NCI-H2081 (cell line): ENCODE data around the gene RBMS3.

ENCODE experiments used
- DNase-seq, 2 experiments: peaks; one replicate each; lab custom pipeline; 2025; lab: John Stamatoyannopoulos, UW

RBMS3 gene

GRCh38 chr3:29576675-29577074 lies 295.8 kb downstream of the RBMS3 start:
- no peak for DNase-seq

GRCh38 chr3:29577250-29577649 lies 296.4 kb downstream of the RBMS3 start:
- DNase-seq = no peak

DNA sequence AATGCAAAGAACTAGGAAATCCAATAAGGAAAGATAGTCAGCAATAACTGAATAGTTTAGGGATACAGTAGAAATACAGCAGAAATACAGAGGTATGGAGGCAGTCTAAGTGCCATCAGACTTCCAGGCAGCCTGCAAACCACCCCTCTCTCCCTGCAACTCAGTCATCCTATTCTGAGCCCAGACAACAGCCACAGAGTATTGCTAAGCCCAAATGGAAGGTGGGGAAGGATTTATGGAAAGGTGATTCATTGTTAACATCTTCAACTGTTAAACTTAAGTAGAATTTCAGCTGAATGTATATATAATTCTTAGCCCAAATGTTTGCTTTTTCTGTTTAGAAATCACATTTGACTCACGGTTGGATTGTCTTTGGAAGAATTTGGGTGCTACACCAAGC lies 300.4 kb downstream of the RBMS3 start:
- no peak for DNase-seq

- no peak for DNase-seq
Observed at GRCh38 chr3:29582273-29582672, 301.4 kb downstream of the RBMS3 start.

DNA sequence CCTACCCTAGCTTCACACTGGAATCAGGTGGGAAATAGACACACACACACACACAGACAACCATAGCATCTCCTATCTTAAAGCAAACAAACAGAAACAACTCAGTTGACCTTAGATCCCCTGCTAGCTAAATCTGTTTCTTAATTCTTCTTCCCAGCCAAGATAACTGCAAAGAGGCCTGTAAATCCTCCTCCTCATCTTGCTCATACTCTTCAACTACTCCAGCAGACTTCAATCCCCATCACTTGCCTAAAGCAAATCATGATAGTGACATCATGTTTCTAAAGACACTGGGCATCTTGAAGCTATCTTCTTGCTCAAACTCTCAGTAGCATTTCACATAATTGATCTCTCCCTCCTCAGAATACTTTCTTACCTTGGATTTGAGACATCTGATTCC lies 303.0 kb downstream of the RBMS3 start:
- DNase-seq = no peak

DNA sequence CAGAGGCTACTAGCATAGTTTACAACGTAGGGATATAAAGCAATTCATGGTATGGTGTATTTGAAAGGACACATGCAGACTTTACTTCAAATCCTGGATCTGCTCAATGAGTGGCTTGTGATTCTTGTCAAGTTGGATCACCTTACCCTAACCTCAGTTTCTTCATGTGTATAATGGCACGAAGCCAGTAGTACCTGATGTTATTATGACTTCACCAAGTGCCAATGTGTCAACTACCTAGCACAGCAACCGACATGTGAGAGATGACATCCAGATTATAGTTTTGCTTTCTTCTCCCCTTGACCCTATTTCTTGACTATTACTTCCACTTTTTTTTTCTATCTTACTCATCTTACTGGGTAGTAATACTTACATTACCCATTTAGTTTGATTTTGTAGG lies 304.5 kb downstream of the RBMS3 start:
- DNase-seq = no peak

- no peak for DNase-seq
Observed at GRCh38 chr3:29587340-29587739, 306.5 kb downstream of the RBMS3 start.

DNA sequence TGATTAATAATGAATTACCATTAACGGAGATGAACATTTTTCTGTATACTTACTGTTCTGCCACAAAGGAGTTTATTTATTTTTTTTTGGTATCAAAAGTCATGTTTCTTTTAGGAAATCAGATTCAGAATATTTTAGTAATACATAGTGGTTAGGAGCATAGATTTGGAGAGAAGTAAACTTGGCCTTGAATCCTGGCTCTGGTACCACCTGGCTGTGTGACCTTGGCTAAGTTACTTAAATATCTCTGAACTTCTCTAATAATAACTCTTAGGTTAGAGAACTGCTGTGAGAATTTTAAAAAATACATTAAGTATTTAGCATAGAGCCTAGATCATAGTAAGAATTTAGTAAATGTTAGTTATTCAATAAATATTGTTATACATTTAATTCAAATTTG lies 309.1 kb downstream of the RBMS3 start:
- no peak for DNase-seq

DNA sequence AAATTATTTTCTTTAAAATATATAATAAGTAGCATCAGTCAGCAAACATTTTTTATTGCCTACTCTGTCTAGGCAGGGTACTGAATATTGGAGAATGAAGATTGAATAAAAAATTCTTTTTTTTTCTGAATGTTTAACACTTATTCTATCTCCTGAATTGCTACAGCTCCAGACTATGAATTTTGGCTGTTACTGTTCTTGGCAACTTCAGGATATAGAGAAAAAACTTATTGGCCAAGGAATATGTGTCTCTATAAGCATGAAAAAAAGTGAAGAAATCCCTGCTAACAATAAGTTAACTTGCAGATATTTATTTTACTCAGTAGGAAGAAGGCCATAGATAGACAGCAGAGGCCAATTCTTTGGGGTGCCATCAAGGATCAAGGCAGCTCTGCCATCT lies 309.6 kb downstream of the RBMS3 start:
- no peak for DNase-seq

GRCh38 chr3:29591579-29591978 lies 310.7 kb downstream of the RBMS3 start:
- no peak for DNase-seq

- no peak for DNase-seq
Observed at GRCh38 chr3:29593802-29594201, 312.9 kb downstream of the RBMS3 start.

DNA sequence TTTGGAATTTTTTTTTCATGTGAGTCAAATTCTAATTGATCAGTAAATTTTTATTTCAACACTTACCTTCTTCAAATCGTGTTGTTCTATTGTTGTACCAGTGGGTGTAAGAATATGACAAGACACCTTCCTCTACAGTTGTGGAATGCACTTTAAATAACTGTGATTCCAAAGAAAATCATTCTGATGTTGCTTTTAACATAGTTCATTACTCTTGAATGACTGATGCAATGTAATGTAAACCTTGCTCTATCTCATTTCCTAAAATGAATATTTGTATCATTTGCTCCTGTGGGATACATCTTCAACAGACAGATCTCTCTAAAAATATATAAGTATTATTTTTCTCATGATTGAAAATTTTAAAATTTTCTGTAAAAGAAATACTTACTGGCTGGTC lies 313.4 kb downstream of the RBMS3 start:
- no peak for DNase-seq

- no peak for DNase-seq
Observed at GRCh38 chr3:29597376-29598008, 316.6 kb downstream of the RBMS3 start.

DNA sequence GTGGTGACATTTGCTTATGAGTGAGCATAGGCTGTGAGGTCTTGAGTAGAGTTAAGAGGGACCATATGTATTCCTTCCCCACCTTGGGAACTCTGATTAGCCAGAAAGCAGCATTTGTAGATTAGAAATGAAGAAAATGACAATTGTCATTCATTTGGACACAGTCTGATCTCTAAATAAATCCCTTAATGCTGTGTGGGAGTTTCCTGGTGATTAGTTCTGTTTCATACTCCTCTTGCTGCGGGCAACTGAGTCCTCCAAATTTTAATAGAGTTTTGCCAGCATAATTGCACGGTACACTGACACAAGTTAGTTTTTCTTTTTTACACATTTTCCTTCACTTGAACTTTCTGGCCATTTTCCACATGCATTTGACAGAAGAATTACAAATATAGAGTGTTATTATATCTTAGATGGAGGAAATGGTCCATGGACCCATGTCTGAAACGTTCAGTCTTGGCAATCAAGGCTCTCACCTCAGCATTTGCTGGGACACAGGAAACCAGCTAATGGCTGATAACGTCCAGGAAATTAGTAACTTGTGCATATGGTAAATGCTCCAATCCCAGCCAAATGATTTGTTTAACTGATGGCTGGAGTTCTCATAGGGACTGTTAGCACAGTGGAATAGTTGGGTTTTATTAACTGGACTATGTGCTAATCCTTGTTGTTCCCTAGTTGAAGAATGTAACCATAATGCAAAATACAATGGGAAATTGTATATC lies 321.2 kb downstream of the RBMS3 start:
- DNase-seq = no peak

- DNase-seq = no peak
Observed at GRCh38 chr3:29605845-29606244, 325.0 kb downstream of the RBMS3 start.

DNA sequence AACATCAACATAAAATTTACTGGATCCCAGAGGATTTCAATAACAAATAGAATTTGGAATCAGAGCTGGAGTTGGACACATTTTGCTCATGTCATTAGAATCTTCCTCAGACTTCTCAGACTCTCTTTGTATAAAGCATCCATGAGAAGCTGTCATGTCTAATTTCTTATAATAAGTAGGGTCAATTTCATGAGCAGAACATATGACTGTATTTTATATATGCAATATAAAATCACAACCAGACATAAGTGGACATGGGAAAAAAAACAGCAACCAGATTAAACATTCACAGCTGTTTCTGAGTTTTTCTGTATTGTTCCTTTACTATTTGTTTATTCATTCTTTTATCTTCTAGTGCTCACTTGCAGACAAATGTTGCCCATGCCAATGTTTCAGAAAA lies 325.5 kb downstream of the RBMS3 start:
- DNase-seq = no peak

DNA sequence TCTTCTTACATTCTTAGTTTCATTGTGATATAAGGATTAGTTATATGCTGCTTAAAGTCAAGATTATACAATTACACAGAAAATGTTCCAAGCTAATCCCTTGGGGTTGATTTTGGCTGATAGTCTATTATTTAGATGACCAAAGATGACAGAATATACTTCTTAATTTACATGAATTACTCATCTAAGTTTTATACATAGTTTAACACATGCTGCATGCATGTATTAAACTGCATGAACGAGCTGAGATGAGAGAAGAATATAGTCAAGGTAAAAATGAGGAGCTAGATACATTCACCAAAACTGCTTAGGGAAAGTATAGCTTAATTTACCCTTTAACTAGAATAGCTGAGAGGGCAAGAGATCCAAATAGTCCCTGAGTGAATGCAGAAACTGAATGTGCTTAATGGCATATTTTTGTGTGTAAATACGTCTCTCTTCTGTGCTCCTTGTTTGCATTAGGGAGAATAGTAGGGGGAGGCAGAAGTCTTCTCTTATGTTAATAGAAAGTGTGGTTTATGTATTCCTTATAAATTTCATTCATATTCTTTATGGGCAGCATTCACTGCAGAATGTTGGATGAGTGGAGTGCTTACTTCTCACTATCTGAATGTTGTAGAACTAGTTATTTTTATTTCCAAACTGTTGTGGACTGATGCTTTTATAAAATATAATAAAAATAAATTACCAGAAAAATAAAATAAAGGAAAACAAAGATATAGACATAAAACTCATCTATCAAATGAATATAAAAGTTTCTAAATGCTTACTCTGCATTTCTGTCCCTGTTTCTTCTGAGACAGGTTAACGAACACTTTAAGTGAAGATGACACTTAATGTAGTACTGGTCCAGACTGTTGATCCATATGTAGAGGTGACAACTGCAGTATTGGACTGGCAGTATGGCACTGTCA lies 327.8 kb downstream of the RBMS3 start:
- no peak for DNase-seq

- no peak for DNase-seq
Observed at GRCh38 chr3:29609328-29609811, 328.5 kb downstream of the RBMS3 start.

- DNase-seq = no peak
Observed at GRCh38 chr3:29610781-29611180, 329.9 kb downstream of the RBMS3 start.

DNA sequence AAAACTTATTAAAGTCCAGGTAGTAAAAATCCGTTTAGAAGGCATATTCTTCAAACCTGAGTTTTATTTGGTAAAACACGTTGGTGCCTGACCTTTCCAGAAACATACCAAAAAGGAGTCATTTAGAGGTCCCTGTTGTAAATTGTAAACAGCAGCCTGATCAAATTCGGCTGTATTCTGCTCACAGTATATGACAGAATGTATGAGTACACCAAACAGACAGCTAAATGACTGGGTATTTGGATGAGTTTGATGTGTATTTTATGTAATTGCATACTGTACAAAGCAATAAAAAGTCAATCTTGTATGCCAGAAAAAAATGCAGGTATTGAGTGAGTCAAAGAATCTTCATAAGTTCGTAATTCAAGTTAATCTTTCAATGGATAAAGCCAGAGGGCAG lies 330.4 kb downstream of the RBMS3 start:
- DNase-seq = no peak

GRCh38 chr3:29612536-29612935 lies 331.7 kb downstream of the RBMS3 start:
- DNase-seq = no peak

DNA sequence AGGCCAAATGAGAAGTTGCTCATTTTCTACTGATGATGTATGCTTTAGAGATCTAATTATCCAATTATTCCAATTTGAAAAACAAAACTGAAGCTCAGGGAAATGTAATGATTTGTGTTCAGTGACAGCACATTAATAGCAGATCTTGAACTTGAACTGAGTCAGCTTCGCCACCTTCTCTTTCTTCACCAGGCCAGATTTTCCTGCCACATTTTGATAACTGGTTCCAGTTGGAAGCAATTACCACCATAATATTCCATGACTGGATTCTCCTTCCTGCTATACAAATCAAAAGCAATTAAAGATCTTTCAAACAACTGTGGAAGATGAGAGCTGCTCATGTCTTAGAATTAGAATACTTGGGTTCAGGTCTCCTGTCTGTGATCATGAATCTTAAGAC lies 334.1 kb downstream of the RBMS3 start:
- DNase-seq = no peak
